ENCODE results near the gene ANKRD31.

Gene ANKRD31

GRCh38 chr5:75058986-75059535, 177.6 kb downstream of the ANKRD31 start:
- no peak for DNase-seq (ENCODE audit: low read depth, low spot score)

- no peak for DNase-seq (ENCODE audit: low read depth, low spot score)
These were observed 179.1 kb downstream of the ANKRD31 start for GRCh38 chr5:75057561-75057960.

- peak; percentile 68 for DNase-seq (ENCODE audit: low read depth, low spot score)
These were observed 180.9 kb downstream of the ANKRD31 start for GRCh38 chr5:75055727-75056144.

- DNase-seq (ENCODE audit: low read depth, low spot score) = peak; percentile 64
These were observed 182.3 kb downstream of the ANKRD31 start for GRCh38 chr5:75054134-75054930.

GRCh38 chr5:75053304-75054133, 183.2 kb downstream of the ANKRD31 start:
- DNase-seq (ENCODE audit: low read depth, low spot score) = peak; percentile 73

- DNase-seq (ENCODE audit: low read depth, low spot score) = no peak
These were observed 183.7 kb downstream of the ANKRD31 start for GRCh38 chr5:75053054-75053303.

GRCh38 chr5:75052192-75053053, 184.3 kb downstream of the ANKRD31 start, which contains the start of gene GCNT4:
GCNT4 (minus strand) TSS chr5:75052558; CDS start chr5:75030037, 22,521 bp downstream.
- DNase-seq (ENCODE audit: low read depth, low spot score) = peak; percentile 60

- no peak for DNase-seq (ENCODE audit: low read depth, low spot score)
These were observed 185.4 kb downstream of the ANKRD31 start for GRCh38 chr5:75051217-75051751.

GRCh38 chr5:75050415-75050814, 186.3 kb downstream of the ANKRD31 start:
- peak; percentile 53 for DNase-seq (ENCODE audit: low read depth, low spot score)

- peak; percentile 74 for DNase-seq (ENCODE audit: low read depth, low spot score)
These were observed 187.0 kb downstream of the ANKRD31 start for GRCh38 chr5:75049456-75050351.

- DNase-seq (ENCODE audit: low read depth, low spot score) = no peak
These were observed 188.2 kb downstream of the ANKRD31 start for GRCh38 chr5:75048457-75048953.

GRCh38 chr5:75047356-75047755, 189.3 kb downstream of the ANKRD31 start:
- DNase-seq (ENCODE audit: low read depth, low spot score) = no peak

- no peak for DNase-seq (ENCODE audit: low read depth, low spot score)
These were observed 190.1 kb downstream of the ANKRD31 start for GRCh38 chr5:75046366-75047142.

GRCh38 chr5:75045071-75045470, 191.6 kb downstream of the ANKRD31 start:
- no peak for DNase-seq (ENCODE audit: low read depth, low spot score)

- DNase-seq (ENCODE audit: low read depth, low spot score) = no peak
These were observed 192.3 kb downstream of the ANKRD31 start for GRCh38 chr5:75044406-75044805.

GRCh38 chr5:75043633-75044264, 192.9 kb downstream of the ANKRD31 start:
- no peak for DNase-seq (ENCODE audit: low read depth, low spot score)

- DNase-seq (ENCODE audit: low read depth, low spot score) = no peak
These were observed 194.2 kb downstream of the ANKRD31 start for GRCh38 chr5:75042522-75042921.

GRCh38 chr5:75040973-75041372, 195.7 kb downstream of the ANKRD31 start:
- DNase-seq (ENCODE audit: low read depth, low spot score) = no peak

GRCh38 chr5:75037106-75037505, 199.6 kb downstream of the ANKRD31 start:
- DNase-seq (ENCODE audit: low read depth, low spot score) = peak; percentile 56
